ENCODE data around the gene PPP2R3A.
"Not testable (repeated sequence)": the region's sequence is repeated elsewhere in the genome, so short reads cannot be mapped to it uniquely, and the experiment has no call there.

- TF ChIP-seq EZH2 (conservative IDR thresholded peaks at IDR 0.05; ENCODE audit: low read depth, low read length); RNF219 (CRISPR knock-in tag; IDR thresholded peaks at IDR 0.05); CBFB (CRISPR knock-in tag; IDR thresholded peaks at IDR 0.05): not testable (repeated sequence)
- TF ChIP-seq, protein P1, sequence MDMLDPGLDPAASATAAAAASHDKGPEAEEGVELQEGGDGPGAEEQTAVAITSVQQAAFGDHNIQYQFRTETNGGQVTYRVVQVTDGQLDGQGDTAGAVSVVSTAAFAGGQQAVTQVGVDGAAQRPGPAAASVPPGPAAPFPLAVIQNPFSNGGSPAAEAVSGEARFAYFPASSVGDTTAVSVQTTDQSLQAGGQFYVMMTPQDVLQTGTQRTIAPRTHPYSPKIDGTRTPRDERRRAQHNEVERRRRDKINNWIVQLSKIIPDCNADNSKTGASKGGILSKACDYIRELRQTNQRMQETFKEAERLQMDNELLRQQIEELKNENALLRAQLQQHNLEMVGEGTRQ (IDR thresholded peaks at IDR 0.05; ENCODE audit: low read depth, low read length) = not testable (repeated sequence)
- TF ChIP-seq, protein P1 (CRISPR knock-in tag; IDR thresholded peaks at IDR 0.05; ENCODE audit: borderline replicate concordance) = not testable (repeated sequence)
Measured at GRCh38 chr3:136085067-136085466, 119.5 kb downstream of the PPP2R3A start.

All from HepG2 (cell line).